ENCODE measurements around the gene RIOK2.

RIOK2 gene

DNA sequence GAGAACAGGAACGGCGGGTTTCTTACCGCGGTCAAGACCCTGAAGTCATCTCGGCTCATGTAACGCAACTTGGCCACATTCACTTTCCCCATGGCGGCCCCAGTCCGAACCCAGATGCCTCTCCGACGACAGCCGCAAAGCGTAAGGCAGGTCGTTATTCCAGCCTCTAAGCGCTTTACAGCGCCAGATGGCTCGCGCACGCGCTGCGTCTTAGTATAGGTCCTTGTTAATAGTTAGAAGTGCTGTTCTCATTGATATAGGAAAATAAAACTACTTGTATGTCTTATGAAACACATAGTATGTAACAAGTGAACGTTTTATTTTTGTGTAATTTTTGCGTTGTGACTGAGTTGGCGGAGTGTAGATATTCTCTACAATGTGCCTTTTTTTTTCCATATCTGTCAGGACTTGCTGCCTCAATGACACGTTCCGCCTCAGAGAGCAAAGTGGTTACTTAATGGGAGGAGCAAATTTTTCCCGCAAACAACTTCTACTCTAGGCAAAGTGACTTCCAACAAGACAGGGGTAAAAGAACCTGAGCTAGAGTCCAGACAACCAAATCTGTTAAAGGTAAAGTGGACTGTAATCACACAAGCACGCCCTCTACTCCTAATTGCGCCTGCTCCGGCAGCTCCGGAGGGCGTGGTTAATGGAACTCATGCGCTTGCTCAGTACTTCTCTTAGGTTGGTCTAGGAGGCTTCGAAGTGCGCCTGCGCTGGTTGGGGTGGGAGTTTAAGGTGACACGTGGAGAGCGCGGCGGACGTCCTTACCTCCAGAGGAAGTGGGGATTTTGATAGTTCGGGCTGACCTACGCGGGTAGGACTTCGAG is at the start of gene RIOK2:
TSS of gene RIOK2 (minus strand) at position 148 of the 830 bp plus-strand sequence. CDS start at position 92, 56 bp downstream.
- peak; percentile 85 for DNase-seq (ENCODE audit: low spot score)
- TF ChIP-seq CTCF (IDR thresholded peaks at IDR 0.05; ENCODE audit: extremely low read depth, missing control alignments), result no peak

DNA sequence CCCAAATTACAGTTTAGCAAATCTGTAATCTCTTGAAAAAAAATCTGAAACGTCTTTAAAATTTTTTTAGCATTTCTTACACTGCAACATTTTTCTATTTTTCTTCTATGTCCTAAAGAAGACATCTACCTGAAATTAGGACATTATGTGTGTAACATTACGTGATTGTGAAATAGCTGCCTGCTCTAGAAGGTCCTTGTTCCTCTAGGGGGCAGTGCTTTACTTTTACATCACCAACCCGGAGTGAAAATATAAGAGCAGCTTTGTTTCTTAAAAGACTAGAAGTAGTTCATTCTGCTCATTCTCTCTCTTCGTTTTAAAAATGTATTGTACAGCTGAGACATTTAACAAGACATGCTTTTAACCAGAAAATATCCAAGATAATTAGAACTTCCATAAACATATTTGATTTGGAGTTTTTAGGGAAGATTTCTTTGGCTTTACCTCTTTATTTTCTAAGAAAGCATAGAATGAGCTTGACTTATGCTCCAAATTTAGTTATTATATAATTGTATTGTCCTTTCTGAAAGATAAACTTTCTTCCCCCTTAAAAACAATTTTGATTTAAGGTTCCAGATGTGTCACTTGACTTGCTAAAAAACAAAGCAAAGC is 48.1 kb upstream of the RIOK2 start:
- DNase-seq (ENCODE audit: low spot score), result peak; percentile 46
- TF ChIP-seq CTCF (IDR thresholded peaks at IDR 0.05; ENCODE audit: extremely low read depth, missing control alignments), result peak; percentile 69

DNA sequence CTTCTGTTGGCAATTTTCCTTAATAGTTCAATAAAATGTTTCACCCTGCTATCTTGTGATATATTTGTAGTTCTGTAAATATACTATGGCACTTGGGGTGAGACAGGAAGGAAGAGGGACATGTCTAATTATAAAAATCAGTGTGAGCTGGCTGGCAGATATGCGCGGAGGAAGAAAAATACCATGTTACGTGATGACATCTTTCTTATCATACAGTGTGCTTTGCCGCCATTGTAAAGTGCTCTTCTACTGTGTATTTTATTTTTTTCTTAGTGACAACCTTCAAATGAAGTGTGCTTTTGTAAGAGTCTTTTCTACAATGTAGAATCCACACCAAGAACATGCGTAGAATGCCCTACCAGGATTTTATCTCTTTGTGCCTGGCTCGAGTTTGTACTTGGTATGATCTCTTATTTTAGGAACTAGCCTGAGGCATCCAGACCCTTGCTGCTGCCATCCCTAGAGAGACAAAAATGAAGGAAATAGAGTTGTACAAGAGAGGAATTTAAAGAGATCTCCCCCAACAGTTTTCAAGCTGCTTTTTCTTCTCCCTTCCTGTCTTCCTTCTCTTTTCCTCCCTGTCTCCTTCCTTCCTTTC is 46.7 kb upstream of the RIOK2 start:
- DNase-seq (ENCODE audit: low spot score), result no peak
- TF ChIP-seq CTCF (IDR thresholded peaks at IDR 0.05; ENCODE audit: extremely low read depth, missing control alignments), result no peak

DNA sequence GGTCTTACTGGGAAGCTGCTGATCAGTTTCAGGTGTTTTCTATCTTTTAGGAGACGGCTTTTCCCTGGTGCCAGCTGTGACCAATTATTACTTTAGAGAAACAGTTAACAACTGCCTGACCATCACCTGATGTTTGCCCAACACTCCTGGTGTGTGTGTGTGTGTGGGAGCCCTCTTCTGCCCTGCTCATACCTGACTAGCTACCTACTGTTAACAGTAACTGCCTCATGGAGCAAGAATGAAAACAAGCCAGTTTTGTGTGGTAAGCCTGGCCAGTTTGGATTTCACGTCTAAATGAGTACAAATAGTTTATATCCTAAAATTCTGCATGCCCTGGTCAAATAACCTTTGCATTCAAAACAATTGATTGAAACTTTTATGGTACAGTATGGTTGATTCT is 46.1 kb upstream of the RIOK2 start:
- DNase-seq (ENCODE audit: low spot score), result no peak
- TF ChIP-seq CTCF (IDR thresholded peaks at IDR 0.05; ENCODE audit: extremely low read depth, missing control alignments), result no peak

- TF ChIP-seq CTCF (IDR thresholded peaks at IDR 0.05; ENCODE audit: extremely low read depth, missing control alignments), result no peak
- DNase-seq (ENCODE audit: low spot score), result no peak
Measured at GRCh38 chr5:97225222-97225621, 42.2 kb upstream of the RIOK2 start.

- no peak for DNase-seq (ENCODE audit: low spot score)
- TF ChIP-seq CTCF (IDR thresholded peaks at IDR 0.05; ENCODE audit: extremely low read depth, missing control alignments), result no peak
Measured at GRCh38 chr5:97224112-97224750, 41.2 kb upstream of the RIOK2 start.

- DNase-seq (ENCODE audit: low spot score), result no peak
- no peak for TF ChIP-seq CTCF (IDR thresholded peaks at IDR 0.05; ENCODE audit: extremely low read depth, missing control alignments)
Measured at GRCh38 chr5:97223596-97223995, 40.5 kb upstream of the RIOK2 start.
